CD4-positive, CD25-positive, alpha-beta regulatory T cell (primary cell): ENCODE data around the gene LRRC72. TPM values are rescaled to one million over a fixed set of nuclear protein-coding genes. Genes with fewer than 3 reads are reported as not detected.
"Not testable (repeated sequence)": the region's sequence is repeated elsewhere in the genome, so short reads cannot be mapped to it uniquely, and the experiment has no call there.

Source experiments
- ATAC-seq, 2 donors: fragments of 150-1000 bp; cut with Tn5 transposase; one replicate each; pipeline ENCODE4 v1.10.0; 2021; ENCODE audit warnings: low read depth in 2 of 2, moderate number of reproducible peaks in 2 of 2, moderate library complexity in 1 of 2
- DNase-seq, 3 donors: peaks; one replicate each; pipeline versions ENCODE4 v3.0.0 to v3.0.0-alpha.2; 2012 to 2022; ENCODE audit warnings: mixed read lengths in 1 of 3
- H3K27ac ChIP-seq: one replicate; pipeline ENCODE4 v1.7.0; 2013; ENCODE audit warnings: mild to moderate bottlenecking, low read length; ENCODE audit not compliant: insufficient read depth, poor library complexity, severe bottlenecking
- H3K27me3 ChIP-seq: one replicate; pipeline ENCODE4 v1.7.0; 2013; ENCODE audit warnings: low read length; ENCODE audit not compliant: control insufficient read depth, insufficient read depth
- H3K36me3 ChIP-seq: one replicate; pipeline ENCODE4 v1.7.0; 2013; ENCODE audit warnings: mild to moderate bottlenecking, low read length, moderate library complexity; ENCODE audit not compliant: control insufficient read depth, insufficient read depth
- H3K4me1 ChIP-seq: 2 replicates; pipeline ENCODE4 v1.7.0; 2013; ENCODE audit warnings: mild to moderate bottlenecking, low read length; ENCODE audit not compliant: insufficient read depth, control insufficient read depth, poor library complexity, severe bottlenecking
- H3K4me3 ChIP-seq: one replicate; pipeline ENCODE4 v1.7.0; 2013; ENCODE audit warnings: low read depth, mild to moderate bottlenecking, low read length, moderate library complexity
- H3K9me3 ChIP-seq, 2 experiments: 1 replicate in 1 of 2; 2 replicates in 1 of 2; pipeline ENCODE4 v1.7.0; 2013; ENCODE audit warnings: low read length in 2 of 2, mild to moderate bottlenecking in 1 of 2, moderate library complexity in 1 of 2; ENCODE audit not compliant: control insufficient read depth in 2 of 2
- H3K27ac Mint-ChIP-seq, 3 donors: one replicate each; pipeline ENCODE4 v1.8.0; 2020 to 2022; ENCODE audit warnings: mild to moderate bottlenecking in 3 of 3, mixed read lengths in 3 of 3, moderate library complexity in 2 of 3
- H3K27me3 Mint-ChIP-seq: one replicate; pipeline ENCODE4 v1.8.0; 2022; ENCODE audit warnings: mild to moderate bottlenecking, mixed read lengths
- H3K36me3 Mint-ChIP-seq: one replicate; pipeline ENCODE4 v1.8.0; 2020; ENCODE audit warnings: mixed read lengths
- H3K4me1 Mint-ChIP-seq, 4 donors: one replicate each; pipeline ENCODE4 v1.8.0; 2020 to 2022; ENCODE audit warnings: mixed read lengths in 4 of 4, mild to moderate bottlenecking in 1 of 4
- H3K4me3 Mint-ChIP-seq, 4 donors: one replicate each; pipeline ENCODE4 v1.8.0; 2020 to 2022; ENCODE audit warnings: mild to moderate bottlenecking in 4 of 4, mixed read lengths in 4 of 4, moderate library complexity in 3 of 4
- H3K9me3 Mint-ChIP-seq, 7 donors: one replicate each; pipeline ENCODE4 v1.8.0; 2020 to 2022; ENCODE audit warnings: mixed read lengths in 7 of 7, mild to moderate bottlenecking in 3 of 7, moderate library complexity in 2 of 7
- polyA plus RNA-seq, 4 donors: library from polyadenylated mRNA; unstranded; fragments of 300-500 nt; fragmentation: Illumina TruSeq; gene quantifications; one replicate each; pipeline ENCODE4 v1.2.3, GENCODE V29; 2021
- total RNA-seq: library from RNA; stranded (reverse); gene quantifications from one replicate; pipeline ENCODE4 v1.2.3, GENCODE V29; 2022

LRRC72 gene
- total and polyA plus RNA-seq, 5 donors from 2014 or later, result not detected

- ATAC-seq (no peak), DNase-seq (no peak)
- Histone ChIP-seq H3K36me3 (no peaks in the 10 kb centered on the region), H3K9me3 (no peaks in the 10 kb centered on the region), H3K27ac (no peak overlapping the region), H3K4me1 (no peaks in the 10 kb centered on the region), H3K27me3 (no peaks in the 10 kb centered on the region), H3K4me3 (no peak overlapping the region)
- no peaks in the 10 kb centered on the region for H3K4me1 Mint-ChIP-seq
- no peaks in the 10 kb centered on the region for H3K36me3 Mint-ChIP-seq
- H3K9me3 Mint-ChIP-seq, result no peaks in the 10 kb centered on the region
- H3K27ac Mint-ChIP-seq, result no peak overlapping the region
- H3K27me3 Mint-ChIP-seq, result no peaks in the 10 kb centered on the region
- no peak overlapping the region for H3K4me3 Mint-ChIP-seq
Observed at GRCh38 chr7:16494551-16494950, 32.1 kb upstream of the LRRC72 start.

GRCh38 chr7:16494955-16495719, 31.5 kb upstream of the LRRC72 start:
- no peaks in the 10 kb centered on the region for H3K9me3 ChIP-seq
- H3K4me3 Mint-ChIP-seq, result no peak overlapping the region

GRCh38 chr7:16498122-16498521, 28.5 kb upstream of the LRRC72 start:
- no peaks in the 10 kb centered on the region for H3K9me3 ChIP-seq
- no peak for ATAC-seq
- no peaks in the 10 kb centered on the region for H3K4me1 Mint-ChIP-seq

More at GRCh38 chr7:16494955-16495719, 31.5 kb upstream of the LRRC72 start:
- no peaks in the 10 kb centered on the region for H3K9me3 Mint-ChIP-seq
- H3K36me3 Mint-ChIP-seq, result no peaks in the 10 kb centered on the region
- H3K4me1 Mint-ChIP-seq, result no peaks in the 10 kb centered on the region
- H3K4me3 ChIP-seq, result no peak overlapping the region
- no peaks in the 10 kb centered on the region for H3K27me3 Mint-ChIP-seq
- DNase-seq, result no peak
- H3K27ac Mint-ChIP-seq, result no peak overlapping the region
- H3K4me1 ChIP-seq, result no peaks in the 10 kb centered on the region
- H3K27ac ChIP-seq, result no peak overlapping the region
- no peak for ATAC-seq
- H3K36me3 ChIP-seq, result no peaks in the 10 kb centered on the region
- H3K27me3 ChIP-seq, result no peaks in the 10 kb centered on the region

GRCh38 chr7:16502303-16502702, 24.3 kb upstream of the LRRC72 start:
- Mint-ChIP-seq H3K9me3 (peaks cover 0 to 2% (median 0%) of the 10 kb centered on the region in 7 donors), H3K4me3 (no peak overlapping the region), H3K27me3 (no peaks in the 10 kb centered on the region), H3K4me1 (no peaks in the 10 kb centered on the region), H3K27ac (no peak overlapping the region), H3K36me3 (no peaks in the 10 kb centered on the region)
- Histone ChIP-seq H3K9me3 (no peaks in the 10 kb centered on the region), H3K36me3 (no peaks in the 10 kb centered on the region), H3K27ac (no peak overlapping the region), H3K4me3 (no peak overlapping the region), H3K4me1 (no peaks in the 10 kb centered on the region), H3K27me3 (no peaks in the 10 kb centered on the region)
- no peak for DNase-seq
- no peak for ATAC-seq

More at GRCh38 chr7:16498122-16498521, 28.5 kb upstream of the LRRC72 start:
- H3K27me3 ChIP-seq, result no peaks in the 10 kb centered on the region
- Mint-ChIP-seq H3K27ac (no peak overlapping the region), H3K9me3 (no peaks in the 10 kb centered on the region), H3K36me3 (no peaks in the 10 kb centered on the region), H3K27me3 (no peaks in the 10 kb centered on the region), H3K4me3 (no peak overlapping the region)
- H3K4me3 ChIP-seq, result no peak overlapping the region
- H3K36me3 ChIP-seq, result no peaks in the 10 kb centered on the region
- H3K27ac ChIP-seq, result no peak overlapping the region
- DNase-seq, result no peak
- H3K4me1 ChIP-seq, result no peaks in the 10 kb centered on the region

GRCh38 chr7:16504019-16504418, 22.6 kb upstream of the LRRC72 start:
- Mint-ChIP-seq H3K27ac (no peak overlapping the region), H3K36me3 (no peaks in the 10 kb centered on the region), H3K9me3 (peaks cover 0 to 4% (median 1%) of the 10 kb centered on the region in 7 donors), H3K27me3 (no peaks in the 10 kb centered on the region), H3K4me3 (peak overlapping the region in 1 of 4 donors; percentile 76), H3K4me1 (no peaks in the 10 kb centered on the region)
- ATAC-seq (no peak), DNase-seq (no peak)
- Histone ChIP-seq H3K36me3 (no peaks in the 10 kb centered on the region), H3K9me3 (no peaks in the 10 kb centered on the region), H3K27me3 (no peaks in the 10 kb centered on the region), H3K27ac (no peak overlapping the region), H3K4me1 (no peaks in the 10 kb centered on the region), H3K4me3 (no peak overlapping the region)

- not testable (repeated sequence) for H3K4me1 ChIP-seq, DNase-seq, H3K27ac Mint-ChIP-seq, H3K27me3 Mint-ChIP-seq, ATAC-seq, H3K9me3 Mint-ChIP-seq, H3K27ac ChIP-seq, H3K4me1 Mint-ChIP-seq, H3K36me3 ChIP-seq, H3K4me3 ChIP-seq, H3K27me3 ChIP-seq, H3K9me3 ChIP-seq, H3K36me3 Mint-ChIP-seq, H3K4me3 Mint-ChIP-seq
Observed at GRCh38 chr7:16506422-16506821, 20.2 kb upstream of the LRRC72 start.

- H3K9me3 Mint-ChIP-seq, result peaks cover 0 to 4% (median 1%) of the 10 kb centered on the region in 7 donors
- H3K4me1 Mint-ChIP-seq, result no peaks in the 10 kb centered on the region
- no peaks in the 10 kb centered on the region for H3K27me3 ChIP-seq
- no peaks in the 10 kb centered on the region for H3K36me3 Mint-ChIP-seq
- H3K27ac ChIP-seq, result no peak overlapping the region
- no peak overlapping the region for H3K4me3 ChIP-seq
- H3K9me3 ChIP-seq, result no peaks in the 10 kb centered on the region
- H3K27me3 Mint-ChIP-seq, result no peaks in the 10 kb centered on the region
- no peaks in the 10 kb centered on the region for H3K36me3 ChIP-seq
- no peaks in the 10 kb centered on the region for H3K4me1 ChIP-seq
- H3K27ac Mint-ChIP-seq, result no peak overlapping the region
- no peak overlapping the region for H3K4me3 Mint-ChIP-seq
- DNase-seq (no peak), ATAC-seq (no peak)
Observed at GRCh38 chr7:16509829-16510228, 16.8 kb upstream of the LRRC72 start.

GRCh38 chr7:16511314-16511713, 15.3 kb upstream of the LRRC72 start:
- Histone ChIP-seq H3K9me3 (peaks cover 0 to 2% of the 10 kb centered on the region in 2 experiments), H3K27me3 (no peaks in the 10 kb centered on the region), H3K4me3 (no peak overlapping the region), H3K27ac (no peak overlapping the region), H3K36me3 (no peaks in the 10 kb centered on the region), H3K4me1 (no peaks in the 10 kb centered on the region)
- Mint-ChIP-seq H3K36me3 (no peaks in the 10 kb centered on the region), H3K27me3 (no peaks in the 10 kb centered on the region), H3K4me1 (no peaks in the 10 kb centered on the region), H3K4me3 (no peak overlapping the region), H3K27ac (no peak overlapping the region), H3K9me3 (peaks cover 0 to 4% (median 0%) of the 10 kb centered on the region in 7 donors)
- ATAC-seq, result no peak
- no peak for DNase-seq
